Gastroesophageal sphincter (tissue), 4 donors: ENCODE measurements around the gene GLB1L2. TPM values are rescaled to one million over a fixed set of nuclear protein-coding genes. Genes with fewer than 3 reads are reported as not detected.

Experiments
- ATAC-seq: fragments of 150-250 bp; one replicate; pipeline ENCODE4 v1.9.1; 2016; ENCODE audit warnings: mild to moderate bottlenecking, moderate library complexity
- H3K27ac ChIP-seq, 4 donors: fragments of 200-600 bp; sonication (generic) in 3 of 4; 1 replicate in 3 of 4; 2 replicates in 1 of 4; pipeline ENCODE4 v1.5.1; 2016 to 2019
- H3K27me3 ChIP-seq: fragments of 200-600 bp; sonication (generic); one replicate; pipeline ENCODE4 v1.5.1; 2019
- H3K36me3 ChIP-seq, 2 donors: fragments of 200-600 bp; sonication (generic); one replicate each; pipeline ENCODE4 v1.5.1; 2019; ENCODE audit warnings: control low read depth in 1 of 2
- H3K4me1 ChIP-seq, 3 donors: fragments of 200-600 bp; sonication (generic); 1 replicate in 2 of 3; 2 replicates in 1 of 3; pipeline ENCODE4 v1.5.1; 2016 to 2019; ENCODE audit warnings: control low read depth in 2 of 3
- H3K4me3 ChIP-seq, 2 donors: fragments of 200-600 bp; sonication (generic); one replicate each; pipeline ENCODE4 v1.5.1; 2019; ENCODE audit warnings: mild to moderate bottlenecking in 1 of 2, moderate library complexity in 1 of 2
- H3K9me3 ChIP-seq, 3 donors: fragments of 200-600 bp; sonication (generic); one replicate each; pipeline ENCODE4 v1.5.1; 2017 to 2019; ENCODE audit warnings: control low read depth in 2 of 3
- EP300 ChIP-seq: sonication (generic); formaldehyde crosslinking; IDR thresholded peaks from one replicate; pipeline ENCODE4 v1.6.1; 2017; ENCODE audit warnings: antibody characterized with exemption, mild to moderate bottlenecking
- POLR2A ChIP-seq, 2 donors: fragments of 450-650 bp; IDR thresholded peaks; one replicate each; pipeline ENCODE4 v1.6.1; 2017; ENCODE audit warnings: antibody characterized with exemption in 2 of 2, mild to moderate bottlenecking in 2 of 2, moderate library complexity in 1 of 2
- POLR2AphosphoS5 ChIP-seq: sonication (generic); formaldehyde crosslinking; IDR thresholded peaks from one replicate; pipeline ENCODE4 v1.6.1; 2017; ENCODE audit warnings: antibody characterized with exemption
- WGBS, 2 donors: methylation state at CpG; one replicate each; pipeline ENCODE4 v1.1.5; 2018; ENCODE audit warnings: low coverage in 1 of 2; 5-methylcytosine and 5-hydroxymethylcytosine counted together
- total RNA-seq, 4 donors: library from RNA; depleted of rRNA; stranded (reverse); fragments of >200 nt; gene quantifications; one replicate each; pipeline ENCODE4 v1.1.0, GENCODE V29; 2016
- TF ChIP-seq, protein P1 (sequence below), 4 experiments: fragments of 200-600 bp in 2 of 4; fragments of 450-650 bp in 2 of 4; sonication (generic) in 1 of 4; IDR thresholded peaks; one replicate each; pipeline ENCODE4 v1.5.1; 2017 to 2019; ENCODE audit warnings: antibody characterized with exemption in 4 of 4, mild to moderate bottlenecking in 2 of 4, moderate library complexity in 2 of 4

GLB1L2 gene
- total RNA-seq, 4 donors from 2014 or later, result 3.8 to 9.7 (median 8.6) TPM

DNA sequence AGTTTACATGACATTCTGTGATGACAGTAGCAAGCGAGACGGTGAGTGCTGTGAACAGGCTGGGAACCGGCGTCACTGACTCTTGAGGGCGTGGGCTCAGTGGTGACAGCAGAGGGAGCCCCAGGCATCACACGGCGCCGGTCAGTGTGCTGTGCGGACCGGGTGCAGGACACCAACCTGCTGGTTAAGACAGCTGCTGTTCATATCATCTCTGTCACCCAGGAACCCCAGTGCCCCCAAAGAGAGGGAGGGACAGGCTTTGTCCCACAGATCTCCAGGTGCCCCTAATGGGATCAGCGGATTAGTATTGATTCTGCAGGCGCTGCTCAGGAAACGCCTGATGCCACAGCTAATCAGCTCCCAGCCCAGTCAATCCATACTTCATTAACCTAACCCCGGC is 61.9 kb downstream of the GLB1L2 start:
- no peak for ATAC-seq
- Histone ChIP-seq H3K27ac (no peak overlapping the region), H3K36me3 (no peaks in the 10 kb centered on the region), H3K27me3 (peaks cover 54% of the 10 kb centered on the region), H3K4me1 (no peaks in the 10 kb centered on the region), H3K4me3 (no peak overlapping the region), H3K9me3 (no peaks in the 10 kb centered on the region)
- 80% methylated on average over 1 of the region's 14 CpGs; no CpG with 5 or more reads in 1 of the 2 donors for WGBS, 2 donors
- no peak for TF ChIP-seq POLR2A (IDR thresholded peaks at IDR 0.05)
- TF ChIP-seq POLR2AphosphoS5, result no peak
- no peak for TF ChIP-seq EP300
- TF ChIP-seq, protein P1, sequence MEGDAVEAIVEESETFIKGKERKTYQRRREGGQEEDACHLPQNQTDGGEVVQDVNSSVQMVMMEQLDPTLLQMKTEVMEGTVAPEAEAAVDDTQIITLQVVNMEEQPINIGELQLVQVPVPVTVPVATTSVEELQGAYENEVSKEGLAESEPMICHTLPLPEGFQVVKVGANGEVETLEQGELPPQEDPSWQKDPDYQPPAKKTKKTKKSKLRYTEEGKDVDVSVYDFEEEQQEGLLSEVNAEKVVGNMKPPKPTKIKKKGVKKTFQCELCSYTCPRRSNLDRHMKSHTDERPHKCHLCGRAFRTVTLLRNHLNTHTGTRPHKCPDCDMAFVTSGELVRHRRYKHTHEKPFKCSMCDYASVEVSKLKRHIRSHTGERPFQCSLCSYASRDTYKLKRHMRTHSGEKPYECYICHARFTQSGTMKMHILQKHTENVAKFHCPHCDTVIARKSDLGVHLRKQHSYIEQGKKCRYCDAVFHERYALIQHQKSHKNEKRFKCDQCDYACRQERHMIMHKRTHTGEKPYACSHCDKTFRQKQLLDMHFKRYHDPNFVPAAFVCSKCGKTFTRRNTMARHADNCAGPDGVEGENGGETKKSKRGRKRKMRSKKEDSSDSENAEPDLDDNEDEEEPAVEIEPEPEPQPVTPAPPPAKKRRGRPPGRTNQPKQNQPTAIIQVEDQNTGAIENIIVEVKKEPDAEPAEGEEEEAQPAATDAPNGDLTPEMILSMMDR (IDR thresholded peaks at IDR 0.05), result peak in 1 of 4 experiments; percentile 41

DNA sequence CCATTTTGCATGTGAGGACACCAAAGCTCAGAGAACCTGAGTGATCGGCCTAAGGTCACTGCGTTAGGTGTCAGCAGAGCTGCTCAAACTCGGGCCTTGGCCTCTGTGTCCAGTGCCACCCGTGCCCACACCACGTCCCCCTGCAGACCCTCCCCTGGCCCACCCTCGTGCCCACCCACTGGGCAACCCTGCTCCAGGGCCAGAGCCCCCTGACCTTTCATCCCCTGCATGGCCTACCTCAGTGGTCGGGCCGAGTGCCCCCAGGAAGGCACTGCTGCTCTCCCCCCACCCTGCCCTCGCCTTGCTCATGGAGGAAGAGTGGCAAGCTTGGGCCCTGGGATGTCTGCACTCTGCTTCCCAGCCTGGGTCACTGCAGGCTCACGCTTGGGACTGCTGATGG is 62.5 kb downstream of the GLB1L2 start:
- no peak for TF ChIP-seq EP300
- no peak for TF ChIP-seq POLR2A (IDR thresholded peaks at IDR 0.05)
- TF ChIP-seq POLR2AphosphoS5, result no peak
- TF ChIP-seq, protein P1 (IDR thresholded peaks at IDR 0.05), result no peak
- no peaks in the 10 kb centered on the region for H3K36me3 ChIP-seq
- no peak overlapping the region for H3K27ac ChIP-seq
- peaks cover 58% of the 10 kb centered on the region for H3K27me3 ChIP-seq
- 72% methylated on average over 2 of the region's 10 CpGs; no CpG with 5 or more reads in 1 of the 2 donors for WGBS, 2 donors
- ATAC-seq, result no peak
- no peaks in the 10 kb centered on the region for H3K9me3 ChIP-seq
- no peaks in the 10 kb centered on the region for H3K4me1 ChIP-seq
- H3K4me3 ChIP-seq, result no peak overlapping the region

DNA sequence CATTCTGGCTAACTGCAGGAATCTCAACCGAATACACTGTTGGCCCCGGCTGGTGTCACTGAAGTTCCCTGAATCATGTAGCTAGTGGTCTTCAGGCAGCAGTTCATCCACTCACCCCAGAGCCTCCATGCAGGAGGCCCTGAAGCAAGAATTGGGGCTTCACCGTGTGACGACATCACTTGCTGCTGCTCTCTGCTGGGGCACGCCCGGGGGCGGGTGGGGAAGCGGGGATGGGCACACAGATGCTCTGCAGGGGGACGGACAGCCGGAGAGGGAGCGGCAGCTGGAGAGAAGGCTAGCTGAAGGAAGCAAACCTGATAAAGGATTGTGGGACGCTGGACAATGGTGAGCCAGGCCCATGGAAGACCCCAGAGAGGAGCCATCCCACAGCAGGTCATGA is 63.2 kb downstream of the GLB1L2 start:
- Histone ChIP-seq H3K27me3 (peaks cover 58% of the 10 kb centered on the region), H3K4me1 (no peaks in the 10 kb centered on the region), H3K4me3 (no peak overlapping the region), H3K27ac (no peak overlapping the region), H3K9me3 (no peaks in the 10 kb centered on the region), H3K36me3 (no peaks in the 10 kb centered on the region)
- TF ChIP-seq POLR2A (IDR thresholded peaks at IDR 0.05), result no peak
- no peak for TF ChIP-seq POLR2AphosphoS5
- TF ChIP-seq EP300, result no peak
- TF ChIP-seq, protein P1 (IDR thresholded peaks at IDR 0.05), result no peak
- 20 to 60% methylated on average over 1 to 2 of the region's 12 CpGs for WGBS, 2 donors
- ATAC-seq, result no peak

DNA sequence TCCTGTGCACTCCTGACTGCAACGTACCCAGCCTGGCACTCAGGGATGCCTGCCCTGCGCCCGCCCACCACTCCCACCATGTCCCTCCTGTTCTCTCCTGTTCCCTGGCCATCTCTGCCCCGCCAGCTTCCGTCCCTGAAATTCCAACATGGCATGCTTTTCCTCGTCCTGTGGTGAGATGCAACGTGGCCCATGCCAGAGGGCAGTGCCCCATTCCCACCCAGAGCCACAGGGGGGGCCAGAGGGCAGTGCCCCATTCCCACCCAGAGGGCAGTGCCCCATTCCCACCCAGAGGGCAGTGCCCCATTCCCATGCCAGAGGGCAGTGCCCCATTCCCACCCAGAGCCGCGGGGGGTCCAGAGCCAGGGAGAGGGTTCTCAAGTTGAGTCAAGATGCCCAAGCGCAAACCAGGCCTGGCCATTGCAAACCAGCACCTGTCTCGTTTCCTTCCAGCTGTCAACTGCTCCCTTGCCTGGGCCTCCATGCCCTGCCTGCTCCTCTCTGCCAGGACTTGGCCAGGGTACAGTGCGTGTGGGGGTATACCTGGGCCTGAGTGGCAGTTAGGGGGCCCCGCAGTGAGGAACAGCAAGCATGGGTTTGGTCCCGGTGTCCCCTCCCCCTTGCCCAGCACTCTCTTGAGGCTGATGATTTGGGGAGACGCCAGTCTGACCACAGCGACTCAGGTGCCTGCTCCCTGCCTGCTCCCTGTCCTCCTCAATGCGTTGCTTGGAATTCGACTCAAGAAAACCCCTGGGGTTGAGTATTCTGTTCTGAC is 65.7 kb downstream of the GLB1L2 start:
- Histone ChIP-seq H3K27me3 (peaks cover 62% of the 10 kb centered on the region), H3K36me3 (no peaks in the 10 kb centered on the region), H3K4me1 (no peaks in the 10 kb centered on the region), H3K4me3 (no peak overlapping the region), H3K27ac (no peak overlapping the region), H3K9me3 (no peaks in the 10 kb centered on the region)
- TF ChIP-seq, protein P1 (IDR thresholded peaks at IDR 0.05), result no peak
- no peak for TF ChIP-seq POLR2A (IDR thresholded peaks at IDR 0.05)
- TF ChIP-seq EP300, result no peak
- no peak for TF ChIP-seq POLR2AphosphoS5
- WGBS, 2 donors, result 89% methylated on average over 4 of the region's 18 CpGs; no CpG with 5 or more reads in 1 of the 2 donors
- ATAC-seq, result no peak

DNA sequence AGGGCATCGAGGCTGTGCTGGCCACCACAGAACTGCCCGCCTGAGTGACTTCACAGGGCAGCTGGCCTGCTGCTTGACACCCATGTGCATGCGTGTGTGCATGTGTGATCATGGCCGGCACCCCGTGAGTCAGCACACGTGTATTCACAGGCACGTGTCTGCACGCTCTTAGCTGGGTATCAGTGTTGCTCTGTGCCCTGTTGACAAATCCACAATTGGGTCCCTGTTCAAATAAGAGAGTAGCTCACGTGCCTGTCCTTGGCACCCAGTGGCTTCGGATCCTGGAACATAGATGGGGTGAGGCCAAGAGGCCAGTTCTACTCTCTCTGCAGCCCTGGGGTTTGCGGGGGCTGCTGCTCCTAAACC is 66.3 kb downstream of the GLB1L2 start:
- H3K27ac ChIP-seq, result no peak overlapping the region
- ATAC-seq, result no peak
- TF ChIP-seq POLR2AphosphoS5, result no peak
- no peak for TF ChIP-seq EP300
- no peak for TF ChIP-seq POLR2A (IDR thresholded peaks at IDR 0.05)
- TF ChIP-seq, protein P1 (IDR thresholded peaks at IDR 0.05), result no peak
- H3K27me3 ChIP-seq, result peaks cover 67% of the 10 kb centered on the region
- H3K9me3 ChIP-seq, result no peaks in the 10 kb centered on the region
- H3K4me1 ChIP-seq, result no peaks in the 10 kb centered on the region
- WGBS, 2 donors, result 88% methylated on average over 2 of the region's 11 CpGs; no CpG with 5 or more reads in 1 of the 2 donors
- H3K4me3 ChIP-seq, result no peak overlapping the region
- H3K36me3 ChIP-seq, result no peaks in the 10 kb centered on the region
